ENCODE data around the gene NDUFA6.

Gene NDUFA6

GRCh38 chr22:42070517-42071422, 19.8 kb downstream of the NDUFA6 start, which contains the start of gene NAGA (continued):
- TF ChIP-seq, protein P1, sequence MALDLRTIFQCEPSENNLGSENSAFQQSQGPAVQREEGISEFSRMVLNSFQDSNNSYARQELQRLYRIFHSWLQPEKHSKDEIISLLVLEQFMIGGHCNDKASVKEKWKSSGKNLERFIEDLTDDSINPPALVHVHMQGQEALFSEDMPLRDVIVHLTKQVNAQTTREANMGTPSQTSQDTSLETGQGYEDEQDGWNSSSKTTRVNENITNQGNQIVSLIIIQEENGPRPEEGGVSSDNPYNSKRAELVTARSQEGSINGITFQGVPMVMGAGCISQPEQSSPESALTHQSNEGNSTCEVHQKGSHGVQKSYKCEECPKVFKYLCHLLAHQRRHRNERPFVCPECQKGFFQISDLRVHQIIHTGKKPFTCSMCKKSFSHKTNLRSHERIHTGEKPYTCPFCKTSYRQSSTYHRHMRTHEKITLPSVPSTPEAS (tag by site-specific recombination; IDR thresholded peaks at IDR 0.05), result no peak
- TF ChIP-seq HOXD13 (CRISPR knock-in tag; IDR thresholded peaks at IDR 0.05; ENCODE audit: borderline replicate concordance) (no peak), ZFP69B (tag by site-specific recombination; IDR thresholded peaks at IDR 0.05) (0 out of 2 replicates have a peak, but pooled peaks have one; percentile 10), GLIS1 (tag by site-specific recombination; IDR thresholded peaks at IDR 0.05) (peak; percentile 85), ZNF558 (tag by site-specific recombination; IDR thresholded peaks at IDR 0.05) (no peak), ZNF629 (tag by site-specific recombination; IDR thresholded peaks at IDR 0.05) (peak; percentile 46; the same call in 1 of the 2 replicates), ZSCAN16 (tag by site-specific recombination; IDR thresholded peaks at IDR 0.05) (no peak), KLF8 (tag by site-specific recombination; IDR thresholded peaks at IDR 0.05) (0 out of 2 replicates have a peak, but pooled peaks have one; percentile 49), TCF7L2 (IDR thresholded peaks at IDR 0.05; ENCODE audit: borderline replicate concordance, low read depth, low read length) (no peak), ZNF580 (tag by site-specific recombination; IDR thresholded peaks at IDR 0.05) (no peak), ZNF169 (tag by site-specific recombination; IDR thresholded peaks at IDR 0.05) (no peak), OSR2 (tag by site-specific recombination; IDR thresholded peaks at IDR 0.05) (peak; percentile 38), ZNF10 (tag by site-specific recombination; IDR thresholded peaks at IDR 0.05) (no peak), ZNF19 (tag by site-specific recombination; IDR thresholded peaks at IDR 0.05; ENCODE audit: low read depth) (no peak), ZNF560 (tag by site-specific recombination; IDR thresholded peaks at IDR 0.05; ENCODE audit: borderline replicate concordance) (no peak), ZBTB11 (tag by site-specific recombination; conservative IDR thresholded peaks at IDR 0.05; ENCODE audit: low read depth) (peak; percentile 77), ZNF776 (tag by site-specific recombination; IDR thresholded peaks at IDR 0.05; ENCODE audit: borderline replicate concordance) (no peak), ZNF211 (tag by site-specific recombination; IDR thresholded peaks at IDR 0.05; ENCODE audit: low read depth) (no peak), ZNF16 (tag by site-specific recombination; IDR thresholded peaks at IDR 0.05; ENCODE audit: low read depth) (no peak), KLF17 (tag by site-specific recombination; IDR thresholded peaks at IDR 0.05) (peak; percentile 90), YY1 (tag by site-specific recombination; IDR thresholded peaks at IDR 0.05) (peak; percentile 53; the same call in 1 of the 2 replicates), TRIM28 (IDR thresholded peaks at IDR 0.05; ENCODE audit: borderline replicate concordance, low read length) (0 out of 2 replicates have a peak, but pooled peaks have one; percentile 52), ZNF707 (tag by site-specific recombination; IDR thresholded peaks at IDR 0.05) (no peak), ZNF18 (tag by site-specific recombination; IDR thresholded peaks at IDR 0.05) (no peak), ZNF239 (tag by site-specific recombination; IDR thresholded peaks at IDR 0.05) (no peak), ZNF621 (tag by site-specific recombination; IDR thresholded peaks at IDR 0.05) (no peak)
